Kidney tubule cell (primary cell): Measurements from ENCODE around the gene PTTG1IP.
"Not testable (repeated sequence)": the region's sequence is repeated elsewhere in the genome, so short reads cannot be mapped to it uniquely, and the experiment has no call there.

ENCODE experiments used
- DNase-seq: peaks from one replicate; pipeline ENCODE4 v3.0.0-alpha.2; 2018; ENCODE audit warnings: low spot score

PTTG1IP gene

GRCh38 chr21:44842721-44843445 lies 30.6 kb downstream of the PTTG1IP start:
- no peak for DNase-seq

DNA sequence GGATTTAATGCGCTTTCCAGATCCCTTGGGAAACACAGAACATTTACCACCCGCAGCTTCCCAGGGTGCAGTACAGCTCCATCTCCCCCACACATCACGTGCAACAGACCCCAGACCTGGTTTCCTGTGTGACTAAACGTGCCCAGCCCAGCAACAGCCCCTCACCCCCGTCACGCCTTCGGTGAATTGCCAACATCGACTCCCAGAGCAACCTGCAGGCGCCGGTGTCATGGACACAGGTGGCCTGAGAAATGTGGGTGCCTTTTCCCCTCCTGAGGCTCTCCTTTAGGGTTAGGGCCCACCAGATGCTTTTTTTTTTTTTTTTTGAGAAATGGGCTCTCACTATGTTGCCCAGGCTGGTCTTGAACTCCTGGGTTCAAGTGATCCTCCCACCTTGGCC lies 31.4 kb downstream of the PTTG1IP start:
- no peak for DNase-seq

DNA sequence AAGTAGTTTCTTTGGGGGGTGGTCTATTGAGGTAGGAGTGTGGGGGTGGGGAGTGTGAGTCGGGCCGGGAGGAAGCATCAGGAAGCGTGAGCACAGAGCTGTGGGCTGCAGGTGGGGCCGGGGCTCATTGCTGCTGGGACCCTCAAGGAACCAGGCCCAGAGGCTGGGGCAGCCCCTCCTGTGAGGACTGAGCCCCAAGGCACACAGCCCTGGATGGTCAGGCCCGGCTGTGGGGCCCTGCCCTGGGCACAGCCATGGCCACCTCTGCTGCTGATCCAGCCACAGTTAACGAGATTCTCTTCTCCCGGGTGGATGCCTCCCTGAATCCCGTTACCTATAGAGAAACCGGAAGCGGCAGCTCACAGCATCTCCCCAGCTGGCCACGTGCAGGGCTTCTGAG lies 32.7 kb downstream of the PTTG1IP start:
- no peak for DNase-seq

GRCh38 chr21:44838951-44839350 lies 34.5 kb downstream of the PTTG1IP start:
- no peak for DNase-seq

GRCh38 chr21:44838039-44838895 lies 35.2 kb downstream of the PTTG1IP start:
- DNase-seq: no peak

- no peak for DNase-seq
Measured at GRCh38 chr21:44837537-44837936, 36.0 kb downstream of the PTTG1IP start.

DNA sequence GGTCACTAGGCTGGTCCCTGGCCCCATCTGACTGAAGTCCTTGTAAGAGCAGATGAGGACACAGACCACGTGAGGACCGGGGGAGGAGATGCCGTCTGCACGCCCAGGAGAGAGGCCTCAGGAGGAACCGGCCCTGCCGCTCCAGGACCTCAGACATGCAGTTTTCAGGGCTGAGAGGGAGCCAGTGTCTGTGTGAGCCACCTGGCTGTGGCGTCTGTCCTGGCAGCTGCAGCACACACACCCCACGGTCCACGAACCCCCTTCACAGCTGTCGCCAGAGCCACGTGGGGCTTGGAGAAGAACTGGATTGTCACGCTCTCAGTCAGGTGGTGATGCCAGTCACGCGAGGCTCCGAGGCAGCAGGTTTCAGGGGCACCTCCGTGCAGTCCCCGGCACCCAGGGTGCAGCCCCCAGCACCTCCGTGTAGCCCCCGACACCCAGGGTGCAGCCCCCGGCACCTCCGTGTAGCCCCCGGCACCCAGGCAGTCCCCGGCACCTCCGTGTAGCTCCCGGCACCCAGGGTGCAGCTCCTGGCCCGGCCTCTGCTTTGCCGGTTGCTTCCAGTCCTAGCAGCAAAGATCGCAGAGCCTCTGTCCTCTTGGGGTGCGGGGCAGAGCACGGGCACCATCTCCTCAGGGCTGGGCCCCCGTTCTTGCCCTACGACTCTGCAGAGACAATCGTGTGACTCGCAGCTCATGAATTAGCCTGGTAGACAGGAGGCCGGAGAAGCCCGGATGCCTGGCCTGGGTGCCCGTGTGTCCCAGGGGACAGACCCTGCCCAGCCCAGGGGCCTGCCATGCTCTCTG lies 36.6 kb downstream of the PTTG1IP start:
- DNase-seq: peak; percentile 30

DNA sequence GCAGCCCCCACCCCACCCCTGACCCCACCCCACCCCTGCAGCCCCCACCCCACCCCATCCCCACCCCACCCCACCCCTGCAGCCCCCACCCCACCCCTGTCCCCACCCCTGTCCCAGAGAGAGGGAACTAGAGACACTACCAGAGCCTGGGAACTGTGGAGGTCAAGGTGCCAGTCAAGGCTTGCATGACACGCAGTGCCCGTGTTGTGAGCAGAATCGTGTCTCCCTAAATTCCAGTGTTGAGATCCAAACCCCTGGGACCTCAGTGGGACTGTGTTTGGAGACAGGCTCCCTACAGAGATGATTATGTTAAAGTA lies 37.2 kb downstream of the PTTG1IP start:
- DNase-seq: no peak

GRCh38 chr21:44835647-44835973 lies 37.9 kb downstream of the PTTG1IP start:
- DNase-seq: no peak

DNA sequence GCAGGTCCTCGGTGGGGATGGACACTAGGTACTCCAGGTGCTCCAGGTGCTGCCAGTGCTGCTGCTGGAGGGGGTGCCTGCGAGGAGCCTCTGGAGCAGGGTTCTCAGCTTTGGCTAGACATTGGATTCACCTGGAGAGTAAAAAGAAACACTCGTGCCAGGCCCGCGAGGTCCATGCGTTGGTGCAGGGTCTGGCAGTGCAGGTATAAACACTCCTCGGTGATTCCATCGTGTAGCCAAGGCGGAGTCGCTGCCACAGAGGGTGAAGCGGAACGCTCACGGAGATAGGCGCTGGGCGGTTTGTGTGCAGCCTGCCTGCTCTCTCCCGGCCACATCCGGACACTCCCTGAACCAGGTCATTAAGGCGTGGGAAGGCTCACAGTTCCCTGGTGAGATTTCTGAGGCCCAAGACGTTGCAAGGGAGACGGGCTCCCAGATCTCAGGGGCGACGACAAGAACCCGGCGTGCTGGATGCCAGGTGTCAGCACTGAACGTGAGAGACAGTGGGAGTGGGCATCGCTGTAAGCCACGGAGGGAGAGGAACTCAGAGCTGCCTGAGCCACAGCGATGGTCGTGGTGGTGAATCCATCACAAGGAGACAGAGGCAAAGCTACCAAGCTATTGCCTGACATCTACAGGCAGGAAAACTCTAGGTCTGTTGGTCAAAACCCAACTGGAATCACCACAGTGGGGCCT lies 38.4 kb downstream of the PTTG1IP start:
- peak; percentile 52 for DNase-seq

DNA sequence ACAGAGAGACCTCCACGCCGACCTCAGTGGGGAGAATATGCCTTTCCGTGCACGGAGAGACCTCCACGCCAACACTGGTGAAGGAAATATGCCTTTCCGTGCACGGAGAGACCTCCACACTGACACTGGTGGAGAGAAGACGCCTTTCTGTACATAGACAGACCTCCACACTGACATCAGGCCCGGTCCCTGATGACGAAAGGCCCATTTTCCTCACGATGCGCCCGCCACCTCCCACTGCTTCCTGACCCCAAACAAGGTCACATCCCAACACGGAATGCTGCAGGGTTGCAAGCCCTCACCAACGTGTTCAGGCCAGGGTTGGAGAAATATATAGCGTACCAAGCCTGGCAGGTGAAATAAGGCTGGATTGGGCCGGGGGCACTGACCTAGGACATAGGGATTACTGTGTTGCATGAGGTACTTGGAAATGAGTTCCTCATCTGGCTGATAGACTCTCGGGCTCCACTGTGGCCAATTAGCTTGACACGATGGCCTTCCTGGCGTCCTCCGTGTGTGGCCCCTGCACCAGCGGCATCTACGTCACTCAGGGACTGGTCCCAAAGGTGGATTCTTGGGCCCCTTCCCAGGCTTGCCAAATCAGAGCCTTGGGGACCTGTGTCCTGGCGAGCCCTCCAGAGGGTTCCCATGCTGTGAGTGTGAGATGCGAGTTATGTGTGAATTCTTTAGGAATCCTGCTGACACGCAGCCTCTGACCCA lies 39.1 kb downstream of the PTTG1IP start:
- DNase-seq: no peak

DNA sequence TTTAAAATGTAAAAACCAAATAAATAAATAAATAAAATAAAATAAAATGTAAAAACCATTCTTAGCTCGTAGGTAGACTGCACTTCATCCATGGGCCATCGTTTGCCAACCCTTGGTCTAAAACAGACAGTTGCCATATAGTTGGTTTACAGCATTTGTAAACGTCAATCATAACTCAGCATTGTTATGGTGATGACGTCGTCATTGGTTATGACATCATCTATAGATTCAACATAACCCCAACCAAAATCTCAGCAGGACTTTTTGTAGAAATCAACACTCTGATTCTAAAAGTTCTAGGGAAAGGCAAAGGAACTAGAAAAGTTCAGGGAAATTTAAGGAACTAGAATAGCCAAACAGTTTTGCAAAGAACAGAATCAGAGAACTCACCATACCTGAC lies 39.8 kb downstream of the PTTG1IP start:
- no peak for DNase-seq

DNA sequence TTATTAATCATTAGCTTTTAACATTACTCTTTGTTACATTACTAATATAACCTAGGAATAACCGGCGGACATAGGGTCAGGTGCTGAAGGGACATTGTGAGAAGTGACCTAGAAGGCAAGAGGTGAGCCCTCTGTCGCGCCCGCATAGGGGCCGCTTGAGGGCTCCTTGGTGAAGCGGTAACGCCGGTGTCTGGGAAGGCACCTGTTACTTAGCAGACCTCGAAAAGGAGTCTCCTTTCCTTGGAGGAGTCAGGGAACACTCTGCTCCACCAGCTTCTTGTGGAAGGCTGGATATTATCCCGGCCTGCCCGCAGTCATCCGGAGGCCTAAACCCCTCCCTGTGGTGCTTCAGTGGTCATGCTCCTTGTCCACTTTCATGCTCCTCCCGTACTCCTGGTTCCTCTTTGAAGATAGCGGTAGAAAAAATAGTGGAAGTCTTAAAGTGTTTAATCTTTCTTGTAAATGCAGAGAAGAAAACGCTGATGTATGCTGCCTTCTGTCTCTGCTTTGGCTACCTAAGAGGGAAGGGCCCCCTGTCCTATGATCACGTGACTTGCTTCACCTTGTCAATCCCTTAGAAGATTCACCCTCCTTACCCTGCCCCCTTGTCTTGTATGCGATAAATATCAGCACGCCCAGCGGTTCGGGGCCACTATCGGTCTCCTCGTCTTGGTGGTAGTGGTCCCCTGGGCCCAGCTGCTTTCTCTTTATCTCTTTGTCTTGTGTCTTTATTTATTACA lies 40.8 kb downstream of the PTTG1IP start:
- DNase-seq: not testable (repeated sequence)

GRCh38 chr21:44831227-44831860 lies 42.1 kb downstream of the PTTG1IP start:
- no peak for DNase-seq

- DNase-seq: no peak
Measured at GRCh38 chr21:44829507-44830092, 43.9 kb downstream of the PTTG1IP start.

- DNase-seq: no peak
Measured at GRCh38 chr21:44828362-44829056, 45.0 kb downstream of the PTTG1IP start.

DNA sequence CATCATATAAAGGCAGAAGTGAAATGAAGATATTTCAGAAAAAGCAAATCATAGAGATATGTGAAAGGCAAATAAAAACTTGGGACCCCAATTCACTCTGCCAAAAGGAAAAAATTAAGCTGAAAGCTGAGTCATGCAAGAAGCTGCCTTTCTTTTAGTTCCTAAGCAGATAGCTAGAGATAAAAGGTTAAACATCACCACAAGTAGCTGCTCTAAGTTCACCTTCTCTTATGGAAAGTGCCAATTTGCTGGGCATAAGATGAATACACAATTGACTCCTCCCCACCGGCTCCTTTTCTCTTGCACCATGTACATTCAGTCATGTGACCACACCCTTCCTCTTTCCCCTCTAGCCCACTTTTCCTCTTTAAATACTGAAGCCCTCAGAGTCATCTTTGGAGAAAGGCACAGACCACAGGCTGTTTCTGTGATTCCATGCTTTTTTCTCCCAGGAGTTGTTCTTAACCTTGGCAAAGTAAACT lies 50.3 kb downstream of the PTTG1IP start:
- DNase-seq: no peak

GRCh38 chr21:44822484-44823178 lies 50.9 kb downstream of the PTTG1IP start:
- DNase-seq: no peak

GRCh38 chr21:44820851-44821250 lies 52.6 kb downstream of the PTTG1IP start:
- DNase-seq: peak; percentile 34
